Subcutaneous adipose tissue (tissue), 4 donors: ENCODE measurements around the gene MICALL2. TPM values are rescaled to one million over a fixed set of nuclear protein-coding genes. Genes with fewer than 3 reads are reported as not detected.

Source experiments
- CTCF ChIP-seq: fragments of 450-650 bp; IDR thresholded peaks from one replicate; pipeline ENCODE4 v1.5.1; 2016; ENCODE audit warnings: low read depth, mild to moderate bottlenecking, control low read depth, antibody characterized with exemption, moderate library complexity
- total RNA-seq, 4 donors: library from RNA; depleted of rRNA; stranded (reverse); fragments of >200 nt; gene quantifications; one replicate each; pipeline ENCODE4 v1.1.0, GENCODE V29; 2016

Gene MICALL2
- total RNA-seq, 4 donors from 2014 or later = 1.5 to 5.3 (median 4.1) TPM

- TF ChIP-seq CTCF = no peak
Measured at GRCh38 chr7:1392556-1392955, 66.7 kb downstream of the MICALL2 start.

GRCh38 chr7:1391449-1391848 is 67.8 kb downstream of the MICALL2 start:
- TF ChIP-seq CTCF = no peak

GRCh38 chr7:1388703-1389335 is 70.5 kb downstream of the MICALL2 start:
- no peak for TF ChIP-seq CTCF

- TF ChIP-seq CTCF = no peak
Measured at GRCh38 chr7:1388021-1388702, 71.1 kb downstream of the MICALL2 start.

- TF ChIP-seq CTCF = no peak
Measured at GRCh38 chr7:1387261-1387660, 72.0 kb downstream of the MICALL2 start.

- no peak for TF ChIP-seq CTCF
Measured at GRCh38 chr7:1386623-1387220, 72.5 kb downstream of the MICALL2 start.

GRCh38 chr7:1385809-1386622 is 73.3 kb downstream of the MICALL2 start:
- TF ChIP-seq CTCF = no peak
